ENCODE measurements around the gene IL6. TPM values are rescaled to one million over a fixed set of nuclear protein-coding genes. Genes with fewer than 3 reads are reported as not detected.

IL6 gene
- polyA plus RNA-seq, 2 of the 4 experiments (the other 2 are of a cell fraction), result 1.3 to 2.9 TPM

- Histone ChIP-seq H3K9me3 (no peaks in the 10 kb centered on the region), H3K4me2 (no peak overlapping the region), H3K4me1 (peaks cover 21% of the 10 kb centered on the region), H3K4me3 (no peak overlapping the region), H3K27ac (peak overlapping the region in 1 of 2 experiments; percentile 84; a peak in 4 of 6 replicates)
- no peak for TF ChIP-seq JUNB (IDR thresholded peaks at IDR 0.05)
- TF ChIP-seq, protein P1, sequence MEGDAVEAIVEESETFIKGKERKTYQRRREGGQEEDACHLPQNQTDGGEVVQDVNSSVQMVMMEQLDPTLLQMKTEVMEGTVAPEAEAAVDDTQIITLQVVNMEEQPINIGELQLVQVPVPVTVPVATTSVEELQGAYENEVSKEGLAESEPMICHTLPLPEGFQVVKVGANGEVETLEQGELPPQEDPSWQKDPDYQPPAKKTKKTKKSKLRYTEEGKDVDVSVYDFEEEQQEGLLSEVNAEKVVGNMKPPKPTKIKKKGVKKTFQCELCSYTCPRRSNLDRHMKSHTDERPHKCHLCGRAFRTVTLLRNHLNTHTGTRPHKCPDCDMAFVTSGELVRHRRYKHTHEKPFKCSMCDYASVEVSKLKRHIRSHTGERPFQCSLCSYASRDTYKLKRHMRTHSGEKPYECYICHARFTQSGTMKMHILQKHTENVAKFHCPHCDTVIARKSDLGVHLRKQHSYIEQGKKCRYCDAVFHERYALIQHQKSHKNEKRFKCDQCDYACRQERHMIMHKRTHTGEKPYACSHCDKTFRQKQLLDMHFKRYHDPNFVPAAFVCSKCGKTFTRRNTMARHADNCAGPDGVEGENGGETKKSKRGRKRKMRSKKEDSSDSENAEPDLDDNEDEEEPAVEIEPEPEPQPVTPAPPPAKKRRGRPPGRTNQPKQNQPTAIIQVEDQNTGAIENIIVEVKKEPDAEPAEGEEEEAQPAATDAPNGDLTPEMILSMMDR (IDR thresholded peaks at IDR 0.05), result peak; percentile 24; the same call in 2 of the 3 replicates
- DNase-seq (ENCODE audit: low read depth in 1 of 2, low spot score in 1 of 2) (peak in 1 of 2 experiments; percentile 40), FAIRE-seq (no peak), ATAC-seq (peak in 1 of 2 experiments; percentile 43; a peak in 3 of 6 replicates)
- ChIA-PET POLR2A (no interaction called here), CTCF (interaction anchor here (0.7 to 19.8 kb wide), 20 partner anchors 8 to 515 kb away, joined by 3 to 477 read pairs (median 8); no protein-coding TSS in a partner anchor)
- 50% methylated on average over 9 of the region's 9 CpGs for WGBS (ENCODE audit: missing lambda C conversion rate)
Measured at GRCh38 chr7:22725585-22725984, 1.4 kb upstream of the IL6 start.

DNA sequence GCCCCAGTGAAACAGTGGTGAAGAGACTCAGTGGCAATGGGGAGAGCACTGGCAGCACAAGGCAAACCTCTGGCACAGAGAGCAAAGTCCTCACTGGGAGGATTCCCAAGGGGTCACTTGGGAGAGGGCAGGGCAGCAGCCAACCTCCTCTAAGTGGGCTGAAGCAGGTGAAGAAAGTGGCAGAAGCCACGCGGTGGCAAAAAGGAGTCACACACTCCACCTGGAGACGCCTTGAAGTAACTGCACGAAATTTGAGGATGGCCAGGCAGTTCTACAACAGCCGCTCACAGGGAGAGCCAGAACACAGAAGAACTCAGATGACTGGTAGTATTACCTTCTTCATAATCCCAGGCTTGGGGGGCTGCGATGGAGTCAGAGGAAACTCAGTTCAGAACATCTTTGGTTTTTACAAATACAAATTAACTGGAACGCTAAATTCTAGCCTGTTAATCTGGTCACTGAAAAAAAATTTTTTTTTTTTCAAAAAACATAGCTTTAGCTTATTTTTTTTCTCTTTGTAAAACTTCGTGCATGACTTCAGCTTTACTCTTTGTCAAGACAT, 574 bp upstream of the IL6 start:
- 5% methylated on average over 8 of the region's 8 CpGs for WGBS (ENCODE audit: missing lambda C conversion rate)
- Histone ChIP-seq H3K4me3 (no peak overlapping the region), H3K27ac (peak overlapping the region; percentile 48 to 84), H3K9me3 (no peaks in the 10 kb centered on the region), H3K4me2 (peak overlapping the region; percentile 70), H3K4me1 (peaks cover 27% of the 10 kb centered on the region)
- CTCF ChIA-PET, result interaction anchor here (0.6 to 19.8 kb wide), 34 partner anchors 9 to 514 kb away, joined by 3 to 477 read pairs (median 6); no protein-coding TSS in a partner anchor
- POLR2A ChIA-PET, result interaction anchor here (0.9 to 2.6 kb wide), 5 partner anchors 8 to 165 kb away, joined by 3 to 16 read pairs (median 5); no protein-coding TSS in a partner anchor
- peak; percentile 88 to 92 for ATAC-seq
- peak; percentile 76 for DNase-seq (ENCODE audit: low read depth in 1 of 2, low spot score in 1 of 2)
- no peak for FAIRE-seq
- TF ChIP-seq SMC3 (IDR thresholded peaks at IDR 0.05) (peak; percentile 90), HOXB5 (CRISPR knock-in tag; IDR thresholded peaks at IDR 0.05) (no peak), MAFK (IDR thresholded peaks at IDR 0.05; ENCODE audit: partially characterized antibody) (no peak), ELK1 (IDR thresholded peaks at IDR 0.05; ENCODE audit: low read depth, low read length) (no peak), RAD21 (conservative IDR thresholded peaks at IDR 0.05 in 1 of 2, IDR thresholded peaks at IDR 0.05 in 1 of 2) (peak; percentile 82 to 86), HOXB13 (CRISPR knock-in tag; IDR thresholded peaks at IDR 0.05; ENCODE audit: low read depth) (peak; percentile 17; the same call in 1 of the 2 replicates), MYC (IDR thresholded peaks at IDR 0.05; ENCODE audit: borderline replicate concordance, low read length) (peak; percentile 53; the same call in 1 of the 2 replicates)
- TF ChIP-seq, protein P2, sequence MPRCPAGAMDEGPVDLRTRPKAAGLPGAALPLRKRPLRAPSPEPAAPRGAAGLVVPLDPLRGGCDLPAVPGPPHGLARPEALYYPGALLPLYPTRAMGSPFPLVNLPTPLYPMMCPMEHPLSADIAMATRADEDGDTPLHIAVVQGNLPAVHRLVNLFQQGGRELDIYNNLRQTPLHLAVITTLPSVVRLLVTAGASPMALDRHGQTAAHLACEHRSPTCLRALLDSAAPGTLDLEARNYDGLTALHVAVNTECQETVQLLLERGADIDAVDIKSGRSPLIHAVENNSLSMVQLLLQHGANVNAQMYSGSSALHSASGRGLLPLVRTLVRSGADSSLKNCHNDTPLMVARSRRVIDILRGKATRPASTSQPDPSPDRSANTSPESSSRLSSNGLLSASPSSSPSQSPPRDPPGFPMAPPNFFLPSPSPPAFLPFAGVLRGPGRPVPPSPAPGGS (IDR thresholded peaks at IDR 0.05), result no peak
- TF ChIP-seq, protein P1 (IDR thresholded peaks at IDR 0.05), result peak; percentile 65
- TF ChIP-seq, protein P3, sequence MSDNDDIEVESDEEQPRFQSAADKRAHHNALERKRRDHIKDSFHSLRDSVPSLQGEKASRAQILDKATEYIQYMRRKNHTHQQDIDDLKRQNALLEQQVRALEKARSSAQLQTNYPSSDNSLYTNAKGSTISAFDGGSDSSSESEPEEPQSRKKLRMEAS (IDR thresholded peaks at IDR 0.05), result peak; percentile 72
- TF ChIP-seq, protein P4, sequence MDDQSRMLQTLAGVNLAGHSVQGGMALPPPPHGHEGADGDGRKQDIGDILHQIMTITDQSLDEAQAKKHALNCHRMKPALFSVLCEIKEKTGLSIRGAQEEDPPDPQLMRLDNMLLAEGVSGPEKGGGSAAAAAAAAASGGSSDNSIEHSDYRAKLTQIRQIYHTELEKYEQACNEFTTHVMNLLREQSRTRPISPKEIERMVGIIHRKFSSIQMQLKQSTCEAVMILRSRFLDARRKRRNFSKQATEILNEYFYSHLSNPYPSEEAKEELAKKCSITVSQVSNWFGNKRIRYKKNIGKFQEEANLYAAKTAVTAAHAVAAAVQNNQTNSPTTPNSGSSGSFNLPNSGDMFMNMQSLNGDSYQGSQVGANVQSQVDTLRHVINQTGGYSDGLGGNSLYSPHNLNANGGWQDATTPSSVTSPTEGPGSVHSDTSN (IDR thresholded peaks at IDR 0.05), result no peak

Data from A549 (cell line).